GM12864 (cell line): ENCODE measurements around the gene FOXE1.

Experiments used
- DNase-seq: peaks from one replicate; pipeline ENCODE4 v3.0.0-alpha.2; 2011; ENCODE audit warnings: low read depth
- H3K4me3 ChIP-seq: 2 replicates; pipeline ENCODE4 v1.5.1; 2011; ENCODE audit warnings: mild to moderate bottlenecking, low read depth, low read length, control low read depth
- CTCF ChIP-seq: IDR thresholded peaks from 2 replicates; pipeline ENCODE4 v1.5.1; 2011; ENCODE audit warnings: low read depth, mild to moderate bottlenecking, moderate library complexity, low read length, control low read depth, inconsistent platforms; ENCODE audit errors: missing control alignments

FOXE1 gene

DNA sequence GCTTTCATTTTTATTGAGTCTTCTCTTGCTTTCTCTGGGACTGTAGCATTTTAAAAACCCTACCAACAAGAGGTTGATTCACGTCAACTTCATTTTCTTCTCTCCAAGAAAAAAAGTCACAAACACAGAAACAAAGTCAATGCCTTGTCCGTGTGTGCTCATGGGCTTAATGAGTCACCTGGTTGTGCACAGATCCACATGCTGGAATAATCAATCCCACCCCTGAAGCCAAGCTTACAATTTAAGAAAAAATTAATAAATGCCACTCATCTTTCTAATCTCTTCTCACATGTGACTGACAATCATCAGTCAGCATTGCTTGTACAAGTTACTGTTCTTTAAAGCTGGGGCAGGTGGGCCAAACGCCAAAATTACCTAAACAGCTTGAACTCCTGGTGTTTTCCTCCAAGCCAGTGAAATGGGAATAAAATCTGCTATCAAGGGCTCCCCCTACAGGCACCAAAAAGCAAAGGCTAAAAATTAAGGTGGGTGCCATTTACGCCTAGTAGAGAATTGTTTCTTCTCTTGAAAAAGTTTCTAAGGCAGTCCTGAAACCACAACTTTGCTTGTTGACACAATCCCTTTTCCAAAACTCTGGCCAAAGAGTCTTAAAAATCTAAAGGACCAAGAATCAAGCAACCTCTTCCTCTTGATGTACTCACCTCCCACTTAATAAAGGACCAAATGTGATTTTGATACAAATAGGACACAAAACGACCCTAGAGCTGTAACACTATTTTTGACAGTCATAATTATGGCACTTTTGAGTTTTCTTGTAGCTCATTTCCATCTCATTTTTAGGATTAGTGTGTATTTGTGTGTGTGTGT lies 47.9 kb downstream of the FOXE1 start:
- TF ChIP-seq CTCF, result peak; percentile 70
- no peak overlapping the region for H3K4me3 ChIP-seq
- DNase-seq, result no peak

DNA sequence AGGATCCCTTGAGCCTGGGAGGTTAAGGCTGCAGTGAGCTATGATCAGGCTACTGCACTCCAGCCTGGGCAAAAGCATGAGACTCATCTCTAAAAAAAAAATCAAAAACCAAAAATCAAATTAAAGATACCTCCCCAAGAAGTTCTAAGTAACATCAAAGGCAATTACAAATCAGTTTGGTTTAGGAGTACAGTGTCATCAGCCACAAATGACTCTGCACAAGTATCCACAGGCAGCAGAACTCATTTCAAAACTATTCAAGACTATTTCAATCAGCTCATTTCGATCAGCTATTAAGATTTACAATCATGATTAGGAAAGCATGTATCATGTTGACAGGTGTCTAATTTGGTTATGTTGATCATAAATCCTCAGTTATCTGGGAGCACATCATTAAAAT lies 50.2 kb downstream of the FOXE1 start:
- no peak overlapping the region for H3K4me3 ChIP-seq
- DNase-seq, result no peak
- TF ChIP-seq CTCF, result no peak

DNA sequence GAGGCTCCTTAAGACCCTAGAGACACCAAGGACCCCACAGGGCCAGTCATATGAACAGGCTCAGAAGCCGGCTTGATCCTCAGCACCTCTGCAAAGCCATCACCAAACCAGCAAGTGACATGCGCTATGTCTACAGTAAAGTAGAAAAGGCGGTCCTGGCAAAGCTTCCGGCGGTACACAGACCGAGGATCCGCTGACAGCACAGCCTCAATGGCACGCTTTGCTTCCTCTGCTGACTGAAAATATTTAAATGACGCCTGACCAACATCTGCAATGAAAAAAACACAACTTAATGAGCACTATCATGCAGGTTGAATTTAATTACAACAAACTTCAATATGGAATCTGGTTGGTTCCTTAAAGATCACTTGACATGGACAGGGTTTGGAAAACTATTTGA lies 51.7 kb downstream of the FOXE1 start:
- no peak for TF ChIP-seq CTCF
- H3K4me3 ChIP-seq, result no peak overlapping the region
- DNase-seq, result no peak

DNA sequence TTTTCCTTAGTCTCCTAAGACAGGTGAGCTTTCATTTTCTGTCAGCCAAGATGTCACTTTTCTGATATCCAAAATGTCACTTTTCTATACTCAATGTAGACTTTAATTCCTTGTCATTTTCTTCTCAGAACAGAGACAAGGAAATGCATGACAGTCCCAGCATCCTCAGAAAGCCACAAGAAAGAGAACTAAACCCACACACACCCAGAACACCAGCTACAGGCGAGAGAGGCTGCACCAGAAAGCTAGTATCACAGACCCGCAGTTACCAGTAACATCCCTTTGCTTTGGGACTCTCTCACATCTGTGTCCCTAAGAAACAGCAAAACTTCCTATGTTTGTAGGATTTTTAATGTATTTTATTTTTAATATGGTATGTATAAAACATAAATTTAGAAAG lies 52.2 kb downstream of the FOXE1 start:
- DNase-seq, result no peak
- H3K4me3 ChIP-seq, result no peak overlapping the region
- TF ChIP-seq CTCF, result no peak
